GM19463 (cell line): ENCODE measurements around the gene EMX1.

Source experiments
- ATAC-seq: cut with Tn5 transposase; IDR thresholded peaks from one replicate; pipeline ENCODE4 v1.9.1; 2021; ENCODE audit warnings: mild to moderate bottlenecking, moderate library complexity; ENCODE audit not compliant: unreplicated experiment

Gene EMX1

GRCh38 chr2:72942293-72942692 lies 25.0 kb downstream of the EMX1 start:
- ATAC-seq: no peak

- ATAC-seq: no peak
These were observed 25.6 kb downstream of the EMX1 start for GRCh38 chr2:72942881-72943418.

GRCh38 chr2:72943540-72944395 lies 26.4 kb downstream of the EMX1 start:
- ATAC-seq: no peak

- no peak for ATAC-seq
These were observed 27.6 kb downstream of the EMX1 start for GRCh38 chr2:72944804-72945449.

GRCh38 chr2:72945450-72946019 lies 28.2 kb downstream of the EMX1 start:
- no peak for ATAC-seq

- ATAC-seq: no peak
These were observed 29.1 kb downstream of the EMX1 start for GRCh38 chr2:72946466-72946865.

- no peak for ATAC-seq
These were observed 30.9 kb downstream of the EMX1 start for GRCh38 chr2:72947952-72948830.

- no peak for ATAC-seq
These were observed 31.7 kb downstream of the EMX1 start for GRCh38 chr2:72949045-72949444.

- ATAC-seq: no peak
These were observed 32.3 kb downstream of the EMX1 start for GRCh38 chr2:72949642-72950041.

GRCh38 chr2:72950558-72951255 lies 33.4 kb downstream of the EMX1 start:
- ATAC-seq: no peak

GRCh38 chr2:72951303-72952095 lies 34.2 kb downstream of the EMX1 start:
- ATAC-seq: no peak

- no peak for ATAC-seq
These were observed 34.9 kb downstream of the EMX1 start for GRCh38 chr2:72952110-72952823.

GRCh38 chr2:72952961-72953360 lies 35.6 kb downstream of the EMX1 start:
- ATAC-seq: no peak

GRCh38 chr2:72953528-72953927 lies 36.2 kb downstream of the EMX1 start:
- no peak for ATAC-seq

GRCh38 chr2:72953976-72954375 lies 36.7 kb downstream of the EMX1 start:
- no peak for ATAC-seq

GRCh38 chr2:72954376-72955227 lies 37.3 kb downstream of the EMX1 start:
- no peak for ATAC-seq

GRCh38 chr2:72955228-72956049 lies 38.1 kb downstream of the EMX1 start:
- no peak for ATAC-seq
